ES-I3 (cell line): ENCODE measurements around the gene IDH3G.
"Not testable (repeated sequence)": the region's sequence is repeated elsewhere in the genome, so short reads cannot be mapped to it uniquely, and the experiment has no call there.

ENCODE experiments used
- H3K36me3 ChIP-seq: 2 replicates; pipeline ENCODE4 v1.6.1; 2013; ENCODE audit warnings: mild to moderate bottlenecking, low read length, control low read depth, moderate library complexity; ENCODE audit not compliant: insufficient read depth
- H3K4me1 ChIP-seq: 2 replicates; pipeline ENCODE4 v1.6.1; 2013; ENCODE audit warnings: mild to moderate bottlenecking, control low read depth, low read length; ENCODE audit not compliant: insufficient read depth
- H3K9ac ChIP-seq: 2 replicates; pipeline ENCODE4 v1.6.1; 2013; ENCODE audit warnings: low read depth, mild to moderate bottlenecking, low read length, moderate library complexity
- H3K9me3 ChIP-seq: 2 replicates; pipeline ENCODE4 v1.6.1; 2013; ENCODE audit warnings: mild to moderate bottlenecking, low read length, moderate library complexity; ENCODE audit not compliant: control insufficient read depth, insufficient read depth

Gene IDH3G

GRCh38 chrX:153746359-153746758 lies 47.8 kb downstream of the IDH3G start:
- Histone ChIP-seq H3K9ac (no peak overlapping the region), H3K36me3 (no peaks in the 10 kb centered on the region), H3K9me3 (no peaks in the 10 kb centered on the region), H3K4me1 (peaks cover 4% of the 10 kb centered on the region; the same call in 1 of the 2 replicates)

DNA sequence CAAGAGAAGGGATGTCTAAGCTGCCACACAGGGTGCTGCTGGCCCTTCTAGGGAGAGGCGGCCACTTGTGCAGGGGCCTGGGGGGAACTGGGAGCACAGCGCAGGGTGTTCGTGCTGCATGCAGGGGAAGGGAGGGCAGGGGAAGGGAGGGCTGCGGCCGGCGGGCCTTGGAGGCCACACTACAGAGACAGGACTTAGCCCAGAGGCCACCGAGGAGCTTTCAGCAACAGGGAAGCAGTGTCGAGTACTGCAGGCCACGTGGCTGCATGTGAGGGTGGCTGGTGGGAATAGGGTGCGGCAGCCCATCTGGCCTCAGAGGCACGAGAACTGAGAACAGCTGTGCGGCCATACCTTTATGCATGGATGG lies 49.1 kb downstream of the IDH3G start:
- H3K36me3 ChIP-seq, H3K9me3 ChIP-seq, H3K9ac ChIP-seq, H3K4me1 ChIP-seq: not testable (repeated sequence)

- peaks cover 4% of the 10 kb centered on the region; the same call in 1 of the 2 replicates for H3K4me1 ChIP-seq
- H3K9ac ChIP-seq: peak overlapping the region; percentile 62; the same call in 1 of the 2 replicates
- H3K36me3 ChIP-seq: no peaks in the 10 kb centered on the region
- no peaks in the 10 kb centered on the region for H3K9me3 ChIP-seq
Observed at GRCh38 chrX:153744210-153745066, 49.7 kb downstream of the IDH3G start.

DNA sequence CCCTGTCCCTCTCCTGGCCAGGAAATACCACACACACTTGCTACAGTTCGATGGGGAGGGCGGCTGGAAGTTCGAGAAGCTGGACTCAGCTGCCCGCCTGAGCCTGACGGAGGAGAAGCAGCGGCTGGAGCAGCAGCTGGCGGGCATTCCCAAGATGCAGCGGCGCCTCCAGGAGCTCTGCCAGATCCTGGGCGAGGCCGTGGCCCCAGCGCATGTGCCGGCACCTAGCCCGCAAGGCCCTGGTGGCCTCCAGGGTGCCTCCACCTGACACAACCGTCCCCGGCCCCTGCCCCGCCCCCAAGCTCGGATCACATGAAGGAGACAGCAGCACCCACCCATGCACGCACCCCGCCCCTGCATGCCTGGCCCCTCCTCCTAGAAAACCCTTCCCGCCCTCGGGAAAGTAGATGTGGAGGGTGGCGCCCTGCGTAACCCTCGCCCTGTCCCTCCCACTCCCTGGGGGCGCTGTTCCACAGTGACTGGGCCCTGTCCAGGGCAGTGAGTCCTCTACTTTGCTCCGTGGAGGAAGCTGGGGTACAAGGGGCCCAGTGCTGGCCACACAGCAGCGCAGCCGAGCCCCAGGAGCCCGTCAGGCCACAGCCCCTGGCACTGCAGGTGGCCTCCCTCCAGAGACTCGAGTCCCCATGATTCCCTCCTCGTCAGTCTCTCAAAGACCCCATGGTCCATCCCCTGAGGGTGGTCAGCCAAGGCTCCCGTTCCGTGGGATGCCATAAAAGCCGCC lies 50.5 kb downstream of the IDH3G start:
- not testable (repeated sequence) for H3K9me3 ChIP-seq, H3K36me3 ChIP-seq, H3K4me1 ChIP-seq
- peak overlapping the region; percentile 62; the same call in 1 of the 2 replicates for H3K9ac ChIP-seq

DNA sequence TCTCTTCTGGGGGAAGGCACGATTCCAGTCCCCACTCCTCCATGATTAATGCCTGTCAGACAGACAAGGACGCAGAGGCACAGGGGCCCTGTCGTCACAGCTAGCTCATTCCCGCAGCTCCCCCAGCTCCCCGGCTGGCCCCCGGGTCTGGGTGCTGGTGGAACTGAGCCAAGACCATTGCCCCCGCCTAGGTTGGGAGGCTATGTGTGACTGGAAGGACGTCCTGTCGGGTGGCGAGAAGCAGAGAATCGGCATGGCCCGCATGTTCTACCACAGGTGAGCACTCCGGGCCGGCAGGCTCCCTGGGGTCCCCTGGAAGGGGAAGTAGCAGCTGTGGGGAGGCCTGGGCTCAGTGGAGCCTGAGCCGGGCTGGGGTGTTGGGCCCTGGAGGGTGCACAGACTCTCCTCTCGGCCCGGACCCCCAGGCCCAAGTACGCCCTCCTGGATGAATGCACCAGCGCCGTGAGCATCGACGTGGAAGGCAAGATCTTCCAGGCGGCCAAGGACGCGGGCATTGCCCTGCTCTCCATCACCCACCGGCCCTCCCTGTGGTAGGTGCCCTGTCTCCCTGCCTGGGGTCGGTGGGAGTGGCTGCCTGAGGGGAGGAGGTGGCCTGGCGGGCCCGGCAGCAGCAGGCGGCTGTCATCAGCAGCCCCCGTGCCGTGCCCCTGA lies 51.2 kb downstream of the IDH3G start:
- peak overlapping the region; percentile 15; the same call in 1 of the 2 replicates for H3K9ac ChIP-seq
- H3K9me3 ChIP-seq, H3K4me1 ChIP-seq, H3K36me3 ChIP-seq: not testable (repeated sequence)

DNA sequence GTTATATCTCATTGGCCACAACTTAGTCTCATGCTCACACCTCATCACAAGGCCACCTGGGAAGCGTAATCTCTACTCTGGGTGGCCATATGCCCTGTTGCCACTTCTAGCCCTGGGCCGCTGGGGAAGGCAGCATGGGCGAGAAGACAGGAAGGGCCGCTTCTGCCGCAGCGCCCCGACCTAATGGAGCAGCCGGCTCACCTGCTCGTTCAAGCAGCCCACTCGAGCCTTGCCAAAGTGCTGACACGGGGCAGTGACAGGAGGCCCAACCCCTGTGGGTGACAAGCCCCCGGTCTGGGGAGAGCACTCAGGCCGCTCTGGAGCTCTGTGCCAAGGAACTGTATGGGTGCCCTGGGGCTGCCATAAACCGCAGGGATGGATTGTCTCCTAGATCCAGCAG lies 52.1 kb downstream of the IDH3G start:
- H3K9ac ChIP-seq, H3K9me3 ChIP-seq: not testable (repeated sequence)

DNA sequence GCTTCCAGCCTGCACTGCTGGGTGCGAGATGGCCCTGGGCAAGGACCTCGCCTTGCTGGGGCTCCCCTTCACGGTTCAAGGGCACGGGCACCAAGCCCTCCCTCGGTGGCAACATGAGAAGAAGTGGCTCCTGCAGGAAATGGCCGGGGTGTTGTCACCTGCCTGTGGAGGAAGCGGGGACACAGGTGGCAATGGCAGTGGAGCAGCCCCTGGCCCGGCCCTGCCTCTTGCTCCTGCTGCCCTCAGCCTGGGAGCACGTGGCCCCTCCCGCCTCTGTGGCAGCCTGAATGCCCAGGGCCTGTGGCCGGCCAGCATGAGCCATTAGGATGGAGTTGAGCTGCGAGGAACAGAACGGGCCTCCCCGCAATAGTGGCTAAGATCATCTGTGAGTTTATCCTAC lies 52.7 kb downstream of the IDH3G start:
- Histone ChIP-seq H3K4me1 (peaks cover 4% of the 10 kb centered on the region; the same call in 1 of the 2 replicates), H3K9me3 (no peaks in the 10 kb centered on the region)

More for the DNA sequence above, 52.1 kb downstream of the IDH3G start:
- H3K4me1 ChIP-seq, H3K36me3 ChIP-seq: not testable (repeated sequence)

DNA sequence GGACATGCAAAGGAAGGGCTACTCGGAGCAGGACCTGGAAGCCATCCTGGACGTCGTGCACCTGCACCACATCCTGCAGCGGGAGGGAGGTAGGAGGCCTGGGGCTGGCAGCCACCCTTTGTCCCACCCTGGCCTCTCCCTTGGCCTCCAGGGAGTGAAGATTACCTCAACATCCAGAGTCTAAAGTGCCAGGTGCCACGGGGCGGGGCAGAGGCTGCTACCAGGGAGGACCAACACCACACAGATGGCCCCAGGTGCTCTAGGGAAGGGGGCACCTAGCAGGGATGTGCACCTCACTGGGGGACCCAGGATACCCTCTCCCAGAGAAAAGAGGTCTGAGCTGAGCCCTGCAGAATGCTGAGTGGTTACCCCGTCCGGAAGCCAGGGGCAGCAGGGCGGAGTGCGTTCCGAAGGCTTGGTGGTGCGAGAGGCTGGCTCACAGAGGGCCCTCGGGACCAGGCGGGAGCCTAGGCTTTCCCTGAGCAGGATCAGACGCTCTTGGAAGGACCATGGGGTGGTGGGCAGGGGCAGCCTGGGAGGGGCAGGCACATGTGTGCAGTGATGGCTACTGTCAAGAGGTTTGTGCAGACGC lies 53.4 kb downstream of the IDH3G start:
- H3K9me3 ChIP-seq: no peaks in the 10 kb centered on the region
- H3K4me1 ChIP-seq: peaks cover 6% of the 10 kb centered on the region
- no peak overlapping the region for H3K9ac ChIP-seq
- H3K36me3 ChIP-seq: peaks cover 3% of the 10 kb centered on the region; the same call in 1 of the 2 replicates

More for the DNA sequence above, 52.7 kb downstream of the IDH3G start:
- Histone ChIP-seq H3K36me3 (peaks cover 3% of the 10 kb centered on the region; the same call in 1 of the 2 replicates), H3K9ac (no peak overlapping the region)

- Histone ChIP-seq H3K9me3 (no peaks in the 10 kb centered on the region), H3K9ac (no peak overlapping the region), H3K4me1 (peaks cover 9% of the 10 kb centered on the region), H3K36me3 (peaks cover 3% of the 10 kb centered on the region; the same call in 1 of the 2 replicates)
Observed at GRCh38 chrX:153739754-153740486, 54.3 kb downstream of the IDH3G start.

DNA sequence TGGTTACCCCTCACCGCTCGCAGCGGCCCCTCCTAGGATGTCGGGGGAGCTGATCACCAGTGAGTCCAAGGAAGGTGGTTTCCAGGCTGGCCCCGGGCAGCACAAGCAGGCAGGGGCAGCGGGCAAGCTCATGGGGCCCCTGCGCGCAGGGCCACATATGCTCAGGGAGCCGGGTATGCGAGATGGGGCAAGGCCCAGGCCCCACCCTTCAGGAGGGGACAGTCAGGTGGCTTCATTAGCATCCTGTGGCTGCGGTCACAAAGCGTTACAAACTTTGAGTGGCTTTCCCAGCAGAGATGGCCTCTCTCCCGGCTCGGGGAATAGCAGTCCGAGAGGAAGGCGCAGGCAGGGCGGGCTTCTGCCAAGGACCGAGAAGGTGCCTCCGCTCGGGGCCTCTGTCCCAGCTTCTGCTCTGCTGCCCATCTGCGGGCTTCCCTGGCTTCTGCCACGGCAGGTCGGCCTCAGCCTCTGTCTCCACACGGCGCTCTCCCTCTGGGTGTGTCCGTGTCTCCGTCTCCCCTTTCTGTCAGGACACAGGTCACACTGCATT lies 56.0 kb downstream of the IDH3G start:
- Histone ChIP-seq H3K4me1 (peaks cover 7% of the 10 kb centered on the region), H3K36me3 (peaks cover 3% of the 10 kb centered on the region; the same call in 1 of the 2 replicates), H3K9ac (no peak overlapping the region), H3K9me3 (no peaks in the 10 kb centered on the region)

- Histone ChIP-seq H3K9ac (no peak overlapping the region), H3K4me1 (peaks cover 5% of the 10 kb centered on the region), H3K9me3 (peaks cover 2% of the 10 kb centered on the region; the same call in 1 of the 2 replicates), H3K36me3 (peaks cover 3% of the 10 kb centered on the region; the same call in 1 of the 2 replicates)
Observed at GRCh38 chrX:153736871-153737441, 57.2 kb downstream of the IDH3G start.

GRCh38 chrX:153736071-153736820 lies 57.9 kb downstream of the IDH3G start:
- H3K36me3 ChIP-seq: peaks cover 7% of the 10 kb centered on the region; the same call in 1 of the 2 replicates
- H3K9me3 ChIP-seq: peaks cover 4% of the 10 kb centered on the region; the same call in 1 of the 2 replicates
- H3K4me1 ChIP-seq: peaks cover 5% of the 10 kb centered on the region
- no peak overlapping the region for H3K9ac ChIP-seq
